Choroid plexus epithelial cell (primary cell): ENCODE measurements around the gene CCSER1.

ENCODE experiments used
- DNase-seq: peaks from one replicate; pipeline ENCODE4 v3.0.0-alpha.2; 2010; ENCODE audit warnings: low read depth
- H3K4me3 ChIP-seq: 2 replicates; pipeline ENCODE4 v1.5.1; 2011; ENCODE audit warnings: low read depth, mild to moderate bottlenecking, control low read depth, low read length, moderate library complexity
- TF ChIP-seq, protein P1 (sequence below): conservative IDR thresholded peaks from 2 replicates; pipeline ENCODE4 v1.5.1; 2011; ENCODE audit warnings: low read depth, mild to moderate bottlenecking, control low read depth, inconsistent platforms, low read length, moderate library complexity

CCSER1 gene

DNA sequence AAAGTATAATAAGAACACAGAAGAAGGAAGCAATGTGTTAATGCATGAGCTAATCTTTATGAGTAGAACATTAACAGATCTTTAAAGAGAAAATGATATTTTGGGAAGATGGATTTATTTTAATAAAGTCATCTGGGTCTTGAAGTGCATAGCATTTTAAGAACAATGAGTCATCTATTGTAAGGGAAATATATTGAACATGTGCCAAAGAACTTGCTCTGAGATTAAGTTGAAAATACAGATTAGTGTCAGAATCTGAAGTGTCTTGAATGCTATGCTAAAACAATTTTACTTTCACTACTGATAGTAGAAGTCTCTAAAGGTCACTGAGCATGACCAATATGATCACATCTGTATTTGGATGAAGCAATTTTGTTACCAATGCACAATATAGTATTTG, 1399.9 kb downstream of the CCSER1 start:
- DNase-seq: no peak
- no peak overlapping the region for H3K4me3 ChIP-seq
- TF ChIP-seq, protein P1, sequence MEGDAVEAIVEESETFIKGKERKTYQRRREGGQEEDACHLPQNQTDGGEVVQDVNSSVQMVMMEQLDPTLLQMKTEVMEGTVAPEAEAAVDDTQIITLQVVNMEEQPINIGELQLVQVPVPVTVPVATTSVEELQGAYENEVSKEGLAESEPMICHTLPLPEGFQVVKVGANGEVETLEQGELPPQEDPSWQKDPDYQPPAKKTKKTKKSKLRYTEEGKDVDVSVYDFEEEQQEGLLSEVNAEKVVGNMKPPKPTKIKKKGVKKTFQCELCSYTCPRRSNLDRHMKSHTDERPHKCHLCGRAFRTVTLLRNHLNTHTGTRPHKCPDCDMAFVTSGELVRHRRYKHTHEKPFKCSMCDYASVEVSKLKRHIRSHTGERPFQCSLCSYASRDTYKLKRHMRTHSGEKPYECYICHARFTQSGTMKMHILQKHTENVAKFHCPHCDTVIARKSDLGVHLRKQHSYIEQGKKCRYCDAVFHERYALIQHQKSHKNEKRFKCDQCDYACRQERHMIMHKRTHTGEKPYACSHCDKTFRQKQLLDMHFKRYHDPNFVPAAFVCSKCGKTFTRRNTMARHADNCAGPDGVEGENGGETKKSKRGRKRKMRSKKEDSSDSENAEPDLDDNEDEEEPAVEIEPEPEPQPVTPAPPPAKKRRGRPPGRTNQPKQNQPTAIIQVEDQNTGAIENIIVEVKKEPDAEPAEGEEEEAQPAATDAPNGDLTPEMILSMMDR: no peak

DNA sequence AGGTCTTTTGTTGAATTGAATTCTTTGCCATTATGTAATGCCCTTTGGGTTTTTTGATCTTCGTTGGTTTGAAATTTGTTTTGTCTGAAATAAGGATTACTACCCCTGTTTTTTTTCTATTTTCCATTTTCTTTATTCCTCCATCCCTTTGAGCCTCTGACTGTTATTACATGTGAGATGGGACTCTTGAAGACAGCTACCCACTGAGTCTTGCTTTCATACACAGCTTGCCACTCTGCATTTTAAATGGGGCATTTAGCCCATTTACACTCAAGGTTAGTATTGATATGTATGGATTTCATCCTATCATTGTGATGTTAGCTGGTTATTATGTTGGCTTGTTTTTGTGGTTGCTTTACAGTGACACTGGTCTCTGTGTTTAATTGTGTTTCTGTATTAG, 1440.4 kb downstream of the CCSER1 start:
- TF ChIP-seq, protein P1: no peak
- DNase-seq: no peak
- H3K4me3 ChIP-seq: no peak overlapping the region

DNA sequence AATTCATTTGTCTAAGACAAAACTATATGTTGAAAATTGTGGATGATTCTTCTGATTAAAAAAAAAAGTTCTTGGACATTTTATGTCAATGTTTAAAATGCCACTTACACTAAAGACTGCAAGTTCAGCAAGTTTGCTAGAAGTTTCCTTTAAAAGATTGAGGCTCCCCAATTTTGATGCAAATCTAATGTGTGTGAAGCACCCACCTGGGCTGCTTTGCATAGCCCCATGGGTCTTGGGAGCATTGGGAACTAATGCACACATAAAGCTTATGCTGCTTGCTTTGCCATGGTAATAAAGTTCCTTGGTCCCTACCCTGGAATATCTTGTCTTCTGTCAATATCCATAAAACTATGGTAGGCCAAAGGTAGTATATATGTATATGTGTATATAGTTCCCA, 1450.7 kb downstream of the CCSER1 start:
- no peak for DNase-seq
- no peak overlapping the region for H3K4me3 ChIP-seq
- TF ChIP-seq, protein P1: no peak

DNA sequence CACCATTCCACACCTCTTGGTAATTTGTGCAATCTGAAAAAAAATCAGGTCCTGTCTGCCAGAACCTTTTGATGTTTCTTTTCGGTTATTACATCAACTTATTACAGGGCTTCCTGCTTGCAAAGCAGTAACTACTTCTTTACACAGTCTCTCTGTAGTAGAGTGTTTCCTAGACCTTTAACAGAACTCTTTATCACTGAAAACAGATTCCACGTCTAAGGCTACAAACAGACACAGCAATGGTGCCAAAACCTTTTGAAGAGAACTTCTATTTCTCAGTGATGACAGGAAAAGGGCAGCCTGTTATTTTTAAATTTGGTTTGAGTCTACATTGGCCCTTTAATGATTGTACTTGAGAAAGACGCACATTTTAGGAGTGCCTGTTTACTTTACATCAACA, 1463.1 kb downstream of the CCSER1 start:
- no peak for DNase-seq
- TF ChIP-seq, protein P1: no peak

DNA sequence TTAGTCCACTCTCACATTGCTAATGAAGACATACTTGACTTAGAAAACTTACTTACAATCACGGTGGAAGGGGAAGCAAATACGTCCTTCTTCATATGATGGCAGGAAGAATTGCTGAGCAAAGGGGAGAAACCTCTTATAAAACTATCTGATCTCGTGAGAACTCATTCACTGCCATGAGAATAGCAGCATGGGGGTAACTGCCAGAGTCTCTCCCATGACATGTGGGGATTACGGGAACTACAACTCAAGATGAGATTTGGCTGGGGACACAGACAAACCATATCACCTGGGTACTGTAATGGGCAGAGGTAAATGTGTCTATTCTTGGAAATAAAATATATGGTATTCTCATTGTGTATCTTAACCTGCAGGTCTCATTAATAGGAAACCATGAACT, 1464.9 kb downstream of the CCSER1 start:
- DNase-seq: no peak
- TF ChIP-seq, protein P1: no peak
- H3K4me3 ChIP-seq: no peak overlapping the region

More for the DNA sequence above, 1463.1 kb downstream of the CCSER1 start:
- H3K4me3 ChIP-seq: no peak overlapping the region

DNA sequence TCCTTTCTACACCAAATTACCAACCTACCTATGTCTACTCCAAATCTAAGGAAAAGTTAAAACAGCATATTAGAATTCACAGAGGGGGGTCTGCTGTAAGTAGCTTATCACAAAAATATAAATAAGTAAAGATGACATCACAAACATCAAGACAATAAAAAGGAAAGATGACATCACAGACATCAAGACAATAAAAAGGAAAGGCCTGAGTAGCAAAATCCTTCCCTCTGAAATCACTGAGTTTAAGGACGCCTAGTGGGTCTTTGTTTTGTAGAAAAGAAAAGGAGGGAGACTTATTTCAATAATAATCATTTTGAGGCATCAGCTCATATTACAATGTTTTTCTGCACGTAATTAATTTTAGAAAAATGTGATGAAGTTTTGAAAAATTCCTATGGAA, 1469.5 kb downstream of the CCSER1 start:
- no peak overlapping the region for H3K4me3 ChIP-seq
- TF ChIP-seq, protein P1: no peak
- no peak for DNase-seq

DNA sequence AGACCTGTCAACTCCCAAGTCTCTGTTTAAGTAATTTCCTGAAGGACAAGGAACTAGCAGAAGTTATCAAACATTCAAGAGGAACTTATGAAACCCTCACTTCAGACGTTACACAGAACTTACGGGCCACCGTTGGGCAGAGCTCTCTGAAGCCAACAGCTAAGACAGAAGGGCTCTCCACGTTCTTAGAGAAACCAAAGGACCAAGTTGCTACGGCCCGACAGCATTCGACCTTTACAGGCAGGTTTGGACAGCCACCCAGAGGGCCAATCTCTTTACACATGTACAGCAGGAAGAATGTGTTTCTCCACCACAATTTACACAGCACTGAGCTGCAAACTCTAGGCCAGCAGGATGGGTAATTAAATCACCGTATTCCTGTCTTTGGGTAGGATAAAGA, 1471.5 kb downstream of the CCSER1 start:
- no peak for DNase-seq
- TF ChIP-seq, protein P1: no peak
- H3K4me3 ChIP-seq: no peak overlapping the region
